ENCODE measurements around the gene SFMBT1.
"Not testable (repeated sequence)": the region's sequence is repeated elsewhere in the genome, so short reads cannot be mapped to it uniquely, and the experiment has no call there.

Gene SFMBT1

DNA sequence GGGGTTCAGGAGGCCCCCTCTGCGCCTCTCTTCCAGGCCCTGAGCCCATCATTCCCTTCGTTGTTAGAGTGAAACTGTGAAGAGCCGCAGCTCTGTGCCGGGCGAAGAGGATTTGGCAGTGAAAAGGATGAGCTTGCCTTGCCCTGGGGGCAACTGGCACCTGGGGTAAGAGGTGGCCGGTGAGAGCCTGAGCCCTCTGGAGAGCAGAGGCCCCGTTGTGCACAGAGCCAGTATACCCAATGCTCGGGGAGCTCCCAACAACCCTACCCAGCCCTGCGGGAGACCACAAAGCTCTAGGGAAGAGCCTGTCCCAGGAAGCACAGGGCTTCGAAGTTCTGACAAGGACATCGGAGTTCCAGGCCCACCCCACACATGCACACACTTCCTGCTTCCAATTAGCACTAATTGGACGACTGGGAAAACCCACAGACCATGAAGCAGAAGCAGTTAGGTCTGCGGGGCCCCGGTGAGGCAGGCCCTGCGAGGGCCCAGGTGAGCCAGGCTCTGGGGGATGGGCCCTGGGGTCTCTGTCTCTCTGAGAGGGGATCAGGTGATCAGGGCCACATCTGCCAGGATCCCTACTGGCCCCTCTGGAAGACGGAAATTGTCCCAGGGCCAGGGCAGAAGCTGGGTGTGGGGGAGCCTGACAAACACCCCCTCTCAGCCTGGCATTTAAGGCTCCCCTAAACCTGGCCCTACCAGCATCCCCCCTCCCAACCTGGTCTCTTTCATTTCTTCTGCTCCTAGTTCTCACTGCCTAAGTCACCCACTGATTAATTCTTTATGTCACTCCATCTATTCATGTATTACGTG, 27.9 kb upstream of the SFMBT1 start:
- no peak for DNase-seq

GRCh38 chr3:53072653-53073552, 27.0 kb upstream of the SFMBT1 start:
- peak; percentile 11 for DNase-seq

DNA sequence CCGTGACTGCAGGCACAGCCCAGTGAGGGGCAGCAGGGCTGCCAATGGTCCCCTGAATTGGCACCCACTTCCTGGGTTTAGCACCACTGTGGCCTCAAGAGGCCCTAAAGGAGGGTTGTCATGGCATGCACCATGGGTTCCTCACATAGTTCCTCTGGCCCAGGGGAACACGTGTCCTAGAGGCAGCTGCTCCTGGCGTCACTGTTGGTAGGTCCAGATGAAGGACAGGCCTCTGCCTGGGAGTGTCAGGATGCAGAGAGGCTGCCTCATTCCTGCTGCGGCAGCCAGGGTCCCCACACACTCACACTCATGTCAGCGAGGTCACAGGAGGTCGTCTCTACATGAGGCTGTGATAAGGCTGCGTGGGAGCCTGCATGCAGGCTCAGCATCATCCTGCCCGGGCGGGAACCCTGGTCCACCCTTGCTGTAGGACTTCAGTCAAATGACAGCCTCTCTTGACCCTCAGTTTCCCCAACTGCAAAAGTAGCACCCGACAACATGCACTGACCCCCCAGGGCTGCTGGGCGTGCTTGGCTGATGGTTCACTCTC, 26.1 kb upstream of the SFMBT1 start:
- no peak for DNase-seq

DNA sequence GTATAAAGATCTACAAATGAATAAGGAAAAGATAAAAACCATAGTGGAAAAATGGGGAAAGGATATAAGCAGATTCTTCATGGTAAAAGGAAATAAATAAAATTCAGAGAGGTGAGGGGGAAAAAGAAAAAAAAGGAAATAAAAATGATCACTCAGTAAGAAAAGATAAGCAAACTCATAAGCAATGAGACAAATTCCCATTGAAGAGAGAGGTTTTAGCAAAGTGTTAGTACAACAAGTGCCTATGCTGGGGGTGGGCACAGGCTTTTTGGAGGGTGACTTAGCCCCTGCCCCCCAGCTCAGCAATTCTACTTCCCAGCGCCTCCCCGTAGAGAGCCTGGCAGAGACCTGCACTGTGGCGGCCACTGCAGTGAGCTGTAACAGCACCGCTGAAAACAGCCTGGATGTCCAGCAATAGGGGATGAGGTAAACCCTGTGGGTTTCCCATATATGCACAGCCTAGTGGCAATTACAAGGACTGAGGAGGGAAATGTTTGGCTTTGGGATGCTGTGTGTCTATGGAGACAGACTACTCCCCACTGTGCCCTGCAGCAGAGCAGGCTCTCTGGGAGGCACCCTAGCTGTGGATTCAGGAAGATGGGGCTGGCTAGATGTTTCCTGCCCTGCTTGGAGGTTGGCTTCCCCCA, 23.7 kb upstream of the SFMBT1 start:
- no peak for DNase-seq

GRCh38 chr3:53068176-53068575, 22.3 kb upstream of the SFMBT1 start:
- no peak for DNase-seq

DNA sequence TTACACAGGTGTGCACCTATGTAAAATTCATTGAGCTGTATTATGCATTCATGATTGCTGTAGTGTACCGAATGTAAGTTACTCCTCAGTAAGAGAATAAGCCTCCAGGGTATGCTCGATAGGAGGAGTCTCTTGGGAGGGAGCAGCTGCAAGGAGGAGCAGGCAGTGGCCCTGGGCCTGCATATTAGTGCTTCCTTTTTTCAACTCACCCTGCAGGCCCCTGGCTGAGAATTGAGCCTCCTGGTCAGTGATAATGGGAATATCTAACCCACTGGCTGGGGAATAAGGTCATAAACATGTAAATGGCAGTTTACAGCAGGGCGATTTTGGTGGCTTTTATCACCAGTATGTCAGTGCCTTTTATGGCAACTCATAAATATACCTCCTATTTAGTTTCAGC, 21.7 kb upstream of the SFMBT1 start:
- DNase-seq: no peak

GRCh38 chr3:53065841-53066480, 20.1 kb upstream of the SFMBT1 start:
- DNase-seq: no peak

- DNase-seq: no peak
Observed at GRCh38 chr3:53062905-53063304, 17.0 kb upstream of the SFMBT1 start.

- no peak for DNase-seq
Observed at GRCh38 chr3:53056442-53056841, 10.6 kb upstream of the SFMBT1 start.

GRCh38 chr3:53054233-53054632, 8.4 kb upstream of the SFMBT1 start:
- not testable (repeated sequence) for DNase-seq

DNA sequence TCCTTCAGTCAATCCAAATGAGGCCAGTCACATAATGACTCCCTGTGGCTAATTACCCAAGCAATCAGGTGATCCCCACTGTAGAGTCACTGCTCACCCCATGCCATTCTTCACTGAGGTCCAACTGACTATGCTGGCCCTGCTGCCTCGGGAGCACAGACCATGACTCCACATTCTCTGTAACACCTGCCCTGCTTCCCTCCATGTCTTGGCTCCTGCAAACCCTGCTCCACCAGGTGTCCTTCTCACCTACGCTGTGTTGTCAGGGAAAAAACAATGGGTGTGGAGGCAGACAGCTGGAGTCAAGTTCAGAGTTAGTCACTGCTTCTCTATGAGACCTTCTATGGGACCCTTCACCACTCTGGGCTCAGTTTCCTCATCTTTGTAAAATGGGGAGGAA, 6.1 kb upstream of the SFMBT1 start:
- DNase-seq: no peak

DNA sequence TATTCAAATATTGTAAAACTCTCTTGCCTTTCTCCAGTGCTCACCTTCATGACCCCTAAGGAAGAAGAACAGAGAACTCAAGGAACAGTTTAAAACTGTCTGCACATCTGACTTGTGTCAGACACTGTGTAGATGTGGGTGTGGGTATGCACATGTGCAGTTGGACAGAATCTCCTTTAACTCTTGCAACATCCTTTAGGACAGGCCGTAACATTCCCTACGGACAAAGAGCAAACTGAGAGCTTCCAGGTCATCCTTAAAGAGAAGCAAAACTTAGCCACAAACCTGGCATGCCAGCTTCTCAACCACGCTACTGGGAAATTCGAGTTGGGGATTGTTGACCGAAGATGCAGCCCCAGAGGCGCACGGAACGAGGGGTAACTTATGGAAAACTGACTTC, 4.1 kb upstream of the SFMBT1 start:
- DNase-seq: no peak

DNA sequence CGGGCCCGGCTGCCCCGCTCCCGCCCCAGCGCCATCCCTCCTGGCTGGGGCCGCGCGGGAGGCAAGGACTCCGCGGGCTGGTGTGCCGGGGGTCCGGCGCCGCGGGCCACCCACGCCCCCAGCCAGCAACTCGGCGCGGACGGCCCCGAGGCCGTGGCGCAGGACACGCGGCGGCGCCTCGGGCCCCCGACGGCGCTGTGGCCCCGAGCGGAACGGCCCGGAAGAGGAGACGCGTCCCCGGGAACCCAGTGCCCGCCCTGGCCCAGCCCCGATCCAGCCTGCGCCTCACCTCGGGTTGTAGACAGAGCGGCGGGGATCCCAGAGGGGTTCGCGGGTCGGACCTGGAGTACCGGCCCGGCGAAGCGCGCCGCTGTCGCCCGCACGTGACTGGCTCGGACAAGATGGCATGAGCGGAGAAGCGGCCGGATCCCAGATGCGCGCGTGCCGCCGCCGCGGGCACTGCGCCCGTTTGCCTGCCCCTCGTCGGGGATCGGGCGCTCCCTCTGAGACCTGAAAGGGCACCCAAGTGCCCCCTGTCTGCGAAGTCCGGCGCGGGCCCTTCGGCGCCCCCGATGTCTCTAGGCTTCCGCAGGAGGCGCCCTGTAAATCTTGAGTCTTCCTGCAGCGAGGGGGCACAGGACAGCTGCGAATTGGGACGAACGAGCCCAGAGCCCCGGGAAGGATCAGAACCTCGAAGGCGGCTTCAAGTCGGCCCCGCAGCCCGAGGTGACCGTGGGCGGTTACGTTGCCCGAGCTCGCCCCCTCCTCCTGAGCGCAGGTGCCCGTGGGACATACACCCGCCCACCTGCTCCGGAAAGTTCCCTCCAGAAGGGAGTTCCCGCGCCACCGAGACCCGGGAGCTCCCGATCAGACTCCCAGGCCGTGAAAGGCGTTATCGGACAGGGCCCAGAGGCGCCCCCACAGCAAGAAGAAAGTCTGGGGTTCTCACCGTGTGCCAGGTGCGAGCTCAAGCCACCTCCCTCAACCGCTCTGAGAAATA, 598 bp upstream of the SFMBT1 start:
- no peak for DNase-seq

DNA sequence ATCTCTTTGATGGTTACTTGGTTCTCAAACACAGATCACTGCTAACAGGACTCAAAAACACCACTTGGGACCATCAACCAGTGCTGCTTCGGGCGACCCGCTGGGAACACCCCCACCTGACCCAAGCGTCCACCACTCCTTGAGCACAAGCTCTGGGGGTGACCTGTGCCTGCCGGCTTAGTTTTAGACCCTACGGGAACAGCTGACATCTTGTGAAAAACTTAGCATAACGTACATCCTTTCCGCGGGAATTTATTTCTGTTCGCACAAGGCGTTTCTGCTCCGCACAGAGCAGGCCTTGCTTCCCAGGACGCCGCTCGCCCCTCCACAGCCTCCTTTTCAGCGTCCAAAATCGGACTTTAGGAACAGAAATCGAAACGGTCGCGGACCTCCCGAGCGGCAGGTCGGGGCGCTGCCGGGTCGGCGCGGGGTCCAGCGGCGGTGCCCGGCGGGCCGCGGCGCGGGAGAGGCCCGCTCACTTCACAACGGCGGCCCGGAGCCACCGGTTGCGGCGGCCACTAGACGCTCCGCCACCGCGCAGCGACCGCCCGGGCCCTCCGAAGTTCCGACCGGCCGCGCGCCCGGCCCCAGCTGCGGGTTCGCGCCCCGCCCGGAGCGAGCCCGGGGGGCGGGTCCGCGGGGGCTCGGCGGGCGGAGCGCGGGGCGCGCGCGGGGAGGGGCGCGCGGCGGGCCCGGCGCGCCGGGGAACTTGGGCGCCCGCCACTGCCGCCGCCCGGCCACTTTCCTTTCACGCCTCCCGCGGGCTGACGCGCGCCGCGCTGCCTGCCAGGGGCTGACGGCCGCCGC, 959 bp downstream of the SFMBT1 start:
- no peak for DNase-seq

- DNase-seq: no peak
Observed at GRCh38 chr3:53044371-53044710, 1.5 kb downstream of the SFMBT1 start.

- no peak for DNase-seq
Observed at GRCh38 chr3:53043738-53044137, 2.1 kb downstream of the SFMBT1 start.

- no peak for DNase-seq
Observed at GRCh38 chr3:53042651-53043050, 3.2 kb downstream of the SFMBT1 start.

- no peak for DNase-seq
Observed at GRCh38 chr3:53040351-53040820, 5.5 kb downstream of the SFMBT1 start.

DNA sequence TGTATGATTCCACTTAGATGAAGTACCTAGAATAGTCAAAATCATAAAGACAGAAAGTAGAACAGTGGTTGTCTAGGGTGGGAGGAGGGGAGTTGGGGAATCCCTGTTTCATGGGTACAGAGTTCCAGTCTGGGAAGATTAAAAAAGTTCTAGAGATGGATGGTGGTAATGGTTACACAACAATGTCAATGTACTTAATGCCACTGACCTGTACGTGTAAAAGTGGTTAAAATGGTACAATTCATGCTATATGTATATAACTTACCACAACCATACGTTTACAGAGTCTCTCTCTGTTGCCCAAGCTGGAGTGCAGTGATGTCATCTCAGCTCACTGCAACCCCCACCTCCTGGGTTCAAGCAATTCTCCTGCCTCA, 6.5 kb downstream of the SFMBT1 start:
- DNase-seq: no peak

- DNase-seq: no peak
Observed at GRCh38 chr3:53038679-53039375, 7.0 kb downstream of the SFMBT1 start.

Data from NCI-H1417 treated with DMSO at 0.1 percent for 48 hours (cell line).